HG02840 (cell line): ENCODE data around the gene SPATA13.

ENCODE experiments used
- ATAC-seq: cut with Tn5 transposase; IDR thresholded peaks from one replicate; pipeline ENCODE4 v1.9.1; 2021; ENCODE audit warnings: mild to moderate bottlenecking, moderate library complexity, moderate number of reproducible peaks; ENCODE audit not compliant: unreplicated experiment, low FRiP score

Gene SPATA13

DNA sequence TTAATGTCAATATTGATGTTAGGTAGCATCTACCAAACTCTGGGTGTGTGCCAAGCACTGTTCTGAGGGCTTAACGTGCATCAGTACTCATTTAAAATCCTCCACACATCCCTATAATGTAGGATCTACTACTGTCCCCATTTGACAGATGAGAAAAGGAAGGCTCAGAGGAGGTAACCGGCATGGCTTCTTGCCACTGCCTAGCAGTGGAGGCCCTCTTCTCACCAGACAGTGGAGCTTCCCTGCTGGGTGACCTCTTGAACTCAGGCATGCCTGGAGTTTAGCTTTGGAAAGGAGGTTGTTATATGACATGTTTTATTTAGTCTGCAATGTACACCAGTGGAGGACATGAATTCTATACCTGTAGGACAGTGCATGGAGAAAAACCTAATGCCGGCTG lies 2.1 kb downstream of the SPATA13 start:
- no peak for ATAC-seq

DNA sequence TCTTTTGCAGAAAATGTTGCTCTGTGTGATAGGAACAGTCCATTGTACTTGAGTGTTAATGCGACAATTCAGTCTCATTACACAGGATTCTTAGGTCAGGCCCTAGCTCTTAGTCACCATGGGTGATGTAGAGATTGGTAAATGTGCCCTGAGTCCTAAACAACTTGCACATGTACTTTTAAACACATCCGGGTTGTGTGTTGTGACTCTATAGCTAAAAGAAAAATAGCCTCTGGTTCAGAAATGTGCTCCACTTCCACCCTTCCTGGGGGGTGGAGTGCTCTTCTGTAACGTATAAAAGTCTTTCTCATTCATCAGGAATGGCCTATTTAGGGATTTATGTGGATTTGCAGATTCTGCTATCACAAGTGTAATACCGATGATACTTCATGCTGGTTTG lies 5.2 kb downstream of the SPATA13 start:
- ATAC-seq: no peak

DNA sequence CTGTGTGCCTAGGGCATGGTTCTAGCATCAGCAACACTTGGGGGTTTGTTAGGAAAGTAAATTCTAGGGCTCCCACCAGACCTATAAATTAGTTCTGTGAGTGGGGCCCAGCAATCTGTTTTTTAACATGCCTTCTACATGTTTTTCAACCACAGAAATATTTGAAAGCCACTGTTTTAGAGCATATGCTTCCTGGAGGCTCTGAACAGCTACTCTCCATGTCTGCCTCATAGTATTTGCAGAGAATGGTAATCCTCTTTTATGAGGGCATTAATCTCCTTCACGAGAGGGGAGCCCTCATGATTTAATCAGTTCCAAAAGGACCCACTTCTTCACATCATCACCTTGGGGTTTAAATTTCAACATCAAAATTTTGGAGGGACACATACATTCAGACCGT lies 6.0 kb downstream of the SPATA13 start:
- ATAC-seq: no peak

DNA sequence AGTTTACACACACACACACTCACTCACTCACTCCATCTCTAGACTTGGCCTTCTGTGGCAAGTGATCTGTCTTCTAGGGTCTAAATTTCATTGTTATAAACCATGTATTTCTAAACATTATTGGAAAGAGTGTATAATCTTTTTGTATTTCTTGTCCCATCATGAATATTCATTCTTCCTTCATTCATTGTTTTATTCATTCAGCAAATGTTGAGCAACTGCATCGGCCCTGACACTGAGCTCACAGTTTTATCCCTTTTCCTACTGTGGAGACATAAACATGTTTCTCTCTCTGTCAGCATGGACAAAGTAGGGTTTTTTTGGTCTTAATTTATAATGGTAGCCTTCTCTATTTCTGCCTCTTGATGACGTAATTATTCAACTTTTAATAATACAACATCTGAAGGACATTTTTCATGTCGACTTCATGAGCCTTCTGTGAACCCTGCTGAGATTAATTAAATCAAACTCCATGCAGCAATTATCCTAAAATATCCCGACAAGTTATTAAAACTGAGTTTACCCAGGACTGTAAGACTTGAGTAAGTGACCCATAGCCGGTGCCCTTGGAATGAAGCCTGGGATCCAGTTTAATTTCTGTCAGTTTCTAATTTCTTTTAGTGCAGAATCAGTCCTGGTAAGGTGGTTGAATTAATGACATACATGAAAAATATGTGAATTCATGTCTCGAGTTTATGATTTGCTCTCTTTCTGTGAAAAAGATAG lies 7.3 kb downstream of the SPATA13 start:
- no peak for ATAC-seq

DNA sequence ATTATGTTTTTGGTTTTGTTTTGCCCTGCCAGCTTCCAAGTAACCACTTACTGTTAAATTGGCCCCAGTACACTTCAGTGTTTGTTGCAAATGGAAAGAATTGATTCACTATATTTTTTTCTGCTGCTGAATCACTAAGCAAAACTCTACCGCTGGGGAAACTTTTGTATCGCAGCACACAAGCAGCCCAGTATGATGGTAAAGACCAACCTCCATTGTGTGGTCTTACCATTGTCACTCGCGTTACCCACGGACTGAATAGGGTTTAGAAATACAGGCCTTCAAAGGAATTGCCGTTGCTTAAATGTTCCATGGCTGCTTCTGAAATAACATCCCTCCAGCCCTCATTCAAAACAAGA lies 7.9 kb downstream of the SPATA13 start:
- ATAC-seq: no peak

DNA sequence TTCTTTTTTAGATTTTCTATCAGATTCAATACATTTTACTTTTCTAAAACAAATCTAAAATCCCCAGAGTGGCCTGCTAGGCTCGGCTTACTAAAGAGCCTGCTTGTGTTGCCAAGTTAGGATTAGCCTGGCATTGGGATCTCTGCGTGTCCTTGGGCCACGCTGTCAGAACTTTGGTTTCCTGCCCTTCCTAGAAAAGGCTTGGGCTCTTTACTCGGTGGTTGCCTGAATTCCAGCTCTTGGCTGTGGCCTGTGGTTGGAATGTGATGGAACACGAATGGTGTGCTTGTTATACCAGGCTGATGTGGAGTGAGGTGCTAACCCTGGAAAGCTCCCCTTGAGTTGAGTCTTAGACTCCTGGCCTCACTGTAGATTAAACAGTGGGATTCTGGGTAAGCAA lies 8.5 kb downstream of the SPATA13 start:
- no peak for ATAC-seq

DNA sequence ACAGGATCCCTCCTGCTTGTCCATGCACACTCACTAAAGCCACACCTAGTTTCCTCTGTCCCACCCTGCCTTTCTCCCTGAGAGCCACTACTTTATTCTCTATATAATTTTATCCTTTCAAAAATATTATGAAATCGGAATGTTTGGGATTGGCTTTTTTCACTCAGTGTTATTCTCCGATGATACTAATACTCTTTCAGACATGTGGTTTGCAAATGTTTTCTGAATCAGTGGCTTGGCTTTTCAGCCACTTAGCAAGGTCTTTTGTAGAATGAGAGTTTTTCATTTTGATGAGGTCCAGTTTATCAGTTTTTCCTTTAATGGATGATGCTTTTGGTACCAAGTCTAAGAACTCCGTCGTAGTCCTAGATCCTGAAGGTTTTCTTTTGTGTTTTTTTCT lies 11.6 kb downstream of the SPATA13 start:
- ATAC-seq: no peak

DNA sequence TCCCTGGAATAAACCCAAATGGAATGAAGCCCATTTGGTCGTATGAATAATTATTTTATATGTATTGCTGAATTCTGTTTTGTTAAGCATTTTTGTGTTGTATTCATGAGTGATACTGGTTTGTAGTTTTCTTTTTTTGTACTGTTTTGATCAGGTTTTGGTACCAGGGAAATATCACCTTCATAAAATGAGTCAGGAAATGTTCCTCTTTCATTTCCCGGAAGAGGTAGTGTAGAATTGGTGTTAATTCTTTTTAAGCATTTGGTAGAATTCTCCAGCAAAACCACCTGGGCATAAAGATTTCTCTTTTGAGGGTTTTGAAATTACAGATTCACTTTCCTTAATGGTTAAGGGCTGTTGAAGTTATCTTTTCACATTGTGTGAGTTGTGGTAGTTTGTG lies 13.3 kb downstream of the SPATA13 start:
- no peak for ATAC-seq

DNA sequence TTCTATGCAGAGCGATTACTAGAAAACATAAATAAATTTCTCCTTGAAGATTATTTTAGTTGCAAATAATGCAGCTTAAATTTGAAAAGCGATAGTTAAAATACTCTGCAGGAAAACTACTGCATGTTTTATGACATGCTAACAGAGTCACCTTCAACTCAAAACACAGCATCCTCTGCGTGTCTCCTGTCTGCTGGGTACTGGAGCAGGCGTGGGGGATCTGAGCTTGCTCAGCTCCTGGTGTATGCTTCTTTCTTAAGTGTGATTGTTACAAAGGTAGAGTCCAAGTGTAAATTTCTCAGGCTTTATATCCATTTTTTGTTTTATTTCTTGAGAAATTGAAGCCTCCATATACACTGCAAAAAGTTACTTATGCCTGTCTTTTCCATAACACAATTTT lies 15.3 kb downstream of the SPATA13 start:
- no peak for ATAC-seq

DNA sequence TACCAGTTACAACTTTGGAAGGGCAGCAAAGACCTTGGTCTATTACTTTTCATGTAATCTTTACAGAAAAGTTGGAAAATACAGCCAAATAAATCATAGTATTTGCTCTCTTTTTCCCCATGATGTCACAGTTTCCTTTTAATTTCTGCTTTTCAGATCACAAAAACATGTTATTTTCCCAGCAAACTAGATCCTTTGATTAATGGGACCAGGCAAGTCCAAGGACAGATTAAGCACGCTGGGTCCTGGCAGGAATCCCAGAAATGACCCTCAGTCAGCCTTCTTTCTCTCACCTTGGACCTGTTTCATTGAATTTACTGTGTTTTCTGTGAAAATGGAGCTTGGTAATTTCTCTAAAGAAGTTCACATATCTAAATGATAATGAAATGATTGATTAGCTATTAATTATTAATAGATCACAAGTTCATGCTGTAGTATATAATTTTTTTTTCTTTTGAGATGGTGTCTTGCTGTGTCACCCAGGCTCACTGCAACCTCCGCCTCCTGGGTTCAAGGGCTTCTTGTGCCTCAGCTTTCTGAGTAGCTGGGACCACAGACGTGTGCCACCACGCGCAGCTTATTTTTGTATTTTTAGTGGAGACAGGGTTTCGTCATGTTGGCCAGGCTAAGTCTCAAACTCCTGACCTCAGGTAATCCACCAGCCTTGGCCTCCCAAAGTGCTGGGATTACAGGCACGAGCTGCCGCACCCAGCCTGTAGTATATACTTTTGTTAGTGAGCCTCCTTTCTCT lies 16.0 kb downstream of the SPATA13 start:
- ATAC-seq: no peak

DNA sequence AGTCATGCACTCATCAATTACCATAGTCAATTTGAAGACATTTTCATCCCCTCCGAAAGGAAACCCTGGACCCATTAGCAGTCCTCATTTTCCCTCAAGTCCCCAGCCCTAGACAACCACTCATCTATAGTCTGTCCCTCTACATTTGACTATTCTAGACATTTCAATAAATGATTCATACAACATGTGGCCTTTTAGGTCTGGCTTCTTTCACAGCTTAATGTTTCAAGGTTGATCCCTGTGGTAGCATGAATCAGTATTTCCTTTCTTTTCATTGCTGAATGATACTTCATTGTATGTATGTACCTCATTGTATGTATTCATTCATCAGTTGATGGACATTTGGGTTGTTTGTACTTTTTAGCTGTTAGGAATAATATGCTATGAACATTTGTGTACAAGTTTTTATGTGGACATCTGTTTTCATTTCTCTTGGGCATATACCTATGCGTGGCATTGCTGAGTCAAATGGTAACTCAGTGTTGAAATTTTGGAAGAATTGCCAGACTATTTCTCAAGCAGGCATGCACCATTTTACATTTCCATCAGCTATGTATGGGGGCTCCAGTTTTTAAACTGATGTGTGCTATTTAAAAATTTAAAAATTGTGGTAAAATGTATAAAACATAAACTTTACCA lies 18.4 kb downstream of the SPATA13 start:
- no peak for ATAC-seq

DNA sequence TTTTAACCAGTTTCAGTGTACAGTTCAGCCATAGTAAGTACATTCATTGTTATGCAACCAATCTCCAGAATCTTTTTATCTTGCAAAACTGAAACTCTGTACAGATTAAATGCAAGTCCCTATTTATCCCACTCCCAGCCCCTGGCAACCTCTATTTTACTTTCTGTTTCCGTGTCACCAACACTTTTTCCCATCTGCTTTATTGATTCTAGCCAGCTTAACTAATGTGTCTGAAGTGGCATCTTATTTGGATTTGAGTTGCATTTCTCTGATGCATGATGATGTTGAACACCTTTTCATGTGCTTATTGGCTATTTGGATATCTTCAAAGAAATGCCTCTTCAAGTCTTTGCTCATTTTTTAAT lies 18.9 kb downstream of the SPATA13 start:
- no peak for ATAC-seq

DNA sequence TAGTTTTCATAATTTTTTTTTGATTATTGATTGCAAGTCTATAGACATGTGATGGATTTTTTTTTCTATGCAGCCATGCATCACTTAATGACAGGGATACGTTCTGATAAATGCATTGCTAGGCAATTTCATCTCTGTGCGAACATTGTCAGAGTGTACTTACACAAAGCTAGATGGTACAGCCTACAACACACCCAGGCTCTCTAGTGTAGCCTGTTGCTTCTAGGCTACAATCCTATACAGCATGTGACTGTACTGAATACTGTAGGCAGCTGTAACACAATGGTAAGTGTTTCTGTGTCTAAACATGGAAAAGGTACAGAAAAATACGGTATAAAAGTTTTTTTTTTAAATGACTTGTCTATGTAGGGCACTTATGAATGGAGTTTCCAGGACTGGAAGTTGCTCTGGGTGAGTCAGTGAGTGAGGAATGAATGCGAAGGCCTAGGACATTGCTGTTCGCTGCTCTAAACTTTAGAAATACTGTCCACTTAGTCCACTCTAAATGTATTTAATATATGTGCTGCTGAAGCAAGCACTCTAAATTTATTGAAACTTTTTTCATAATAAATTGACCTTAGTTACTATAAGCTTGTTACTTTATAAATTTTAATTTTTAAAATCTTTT lies 20.3 kb downstream of the SPATA13 start:
- no peak for ATAC-seq

DNA sequence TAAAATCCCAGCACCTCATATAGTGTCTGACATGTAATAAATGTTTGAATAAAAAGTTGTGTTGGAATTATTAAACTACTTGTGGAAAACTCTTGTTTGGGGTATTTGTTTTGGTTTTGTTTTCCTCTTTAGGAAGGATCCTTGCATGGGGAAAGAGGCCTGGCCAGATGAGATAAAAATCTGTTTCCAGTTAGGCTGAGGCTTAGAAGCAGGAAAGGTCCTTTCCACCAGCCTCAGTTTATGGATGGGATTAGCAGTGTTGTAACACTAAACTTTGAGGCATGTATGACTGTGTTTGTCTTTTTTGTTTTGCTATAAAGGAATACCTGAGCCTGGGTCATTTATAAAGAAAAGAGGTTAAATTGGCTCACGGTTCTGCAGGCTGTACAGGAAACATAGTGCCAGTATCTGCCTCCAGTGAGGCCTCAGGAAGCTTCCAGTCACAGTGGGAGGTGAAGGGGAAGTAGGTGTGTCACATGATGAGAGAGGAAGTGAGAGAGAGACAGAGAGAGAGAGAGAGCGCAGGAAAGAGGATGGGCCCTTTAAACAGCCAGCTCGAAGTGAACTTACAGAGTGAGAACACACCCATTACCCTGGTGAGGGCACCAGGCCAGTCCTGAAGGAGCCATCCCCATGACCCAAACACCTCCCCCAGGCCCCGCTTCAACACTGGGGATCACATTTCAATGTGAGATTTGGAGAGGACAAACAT lies 21.6 kb downstream of the SPATA13 start:
- ATAC-seq: no peak

DNA sequence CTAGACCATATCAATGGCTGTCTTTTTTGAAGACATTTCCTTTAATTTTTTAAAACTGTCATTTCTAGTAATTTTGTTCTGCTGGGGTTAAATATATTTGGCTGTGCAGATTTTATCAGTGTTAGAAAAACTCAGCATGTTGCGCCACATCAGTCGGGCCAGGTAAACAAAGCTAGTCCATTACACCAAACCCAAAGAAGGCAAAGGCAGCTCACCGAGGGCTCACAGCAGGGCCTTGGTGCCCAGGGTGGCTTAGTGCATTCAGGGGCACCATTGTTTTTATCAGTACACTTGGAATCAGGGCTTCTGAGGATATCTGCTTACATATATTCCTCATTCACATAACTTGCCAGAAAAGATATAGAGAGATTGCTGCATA lies 22.2 kb downstream of the SPATA13 start:
- ATAC-seq: no peak

DNA sequence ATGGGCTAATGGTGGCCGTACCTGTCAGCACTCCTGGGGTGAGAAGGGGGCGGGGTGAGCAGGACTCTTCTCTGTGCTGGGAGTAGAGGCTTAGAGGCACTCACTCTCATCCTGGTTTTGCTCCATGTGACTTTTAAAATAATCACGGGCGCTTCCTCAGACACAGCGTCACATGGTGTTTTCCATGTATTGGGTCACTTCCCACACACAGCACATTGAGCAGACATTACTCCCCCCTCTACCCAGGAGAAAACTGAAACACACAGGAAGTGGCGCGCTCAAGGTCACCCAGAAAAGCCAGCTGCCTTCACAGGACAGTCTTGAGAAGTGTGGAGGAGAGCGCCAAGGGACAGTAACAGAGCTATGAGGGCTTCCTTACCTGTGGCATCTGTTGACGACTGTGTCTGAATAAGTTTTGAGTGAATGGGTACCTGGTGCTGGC lies 23.2 kb downstream of the SPATA13 start:
- no peak for ATAC-seq

DNA sequence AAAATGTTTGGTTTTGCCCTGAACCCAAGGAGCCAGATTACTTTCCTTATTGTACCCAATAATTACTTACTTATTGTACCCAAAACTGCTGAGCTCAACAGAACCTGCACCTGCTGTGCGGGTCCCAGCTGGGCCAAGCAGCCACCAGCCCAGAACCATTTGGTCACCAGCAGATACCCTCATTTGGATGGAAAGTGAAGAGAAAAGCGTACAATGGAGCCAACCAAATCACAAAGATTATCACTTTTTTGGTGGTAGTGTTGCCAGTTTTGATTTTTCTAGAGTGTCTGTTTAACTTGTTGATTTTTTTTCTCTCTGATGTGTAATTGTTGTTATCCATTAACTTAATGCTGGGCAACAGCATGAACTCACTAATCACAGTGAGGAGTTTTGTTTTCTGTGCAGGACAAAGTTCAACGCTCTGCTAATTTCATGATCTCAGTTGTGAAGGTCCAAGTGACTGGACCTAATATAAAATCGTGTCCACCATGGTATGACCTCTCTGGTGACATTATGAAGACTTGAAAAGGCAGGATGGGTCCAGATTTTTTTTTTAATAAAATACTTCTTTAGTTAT lies 23.8 kb downstream of the SPATA13 start:
- no peak for ATAC-seq

DNA sequence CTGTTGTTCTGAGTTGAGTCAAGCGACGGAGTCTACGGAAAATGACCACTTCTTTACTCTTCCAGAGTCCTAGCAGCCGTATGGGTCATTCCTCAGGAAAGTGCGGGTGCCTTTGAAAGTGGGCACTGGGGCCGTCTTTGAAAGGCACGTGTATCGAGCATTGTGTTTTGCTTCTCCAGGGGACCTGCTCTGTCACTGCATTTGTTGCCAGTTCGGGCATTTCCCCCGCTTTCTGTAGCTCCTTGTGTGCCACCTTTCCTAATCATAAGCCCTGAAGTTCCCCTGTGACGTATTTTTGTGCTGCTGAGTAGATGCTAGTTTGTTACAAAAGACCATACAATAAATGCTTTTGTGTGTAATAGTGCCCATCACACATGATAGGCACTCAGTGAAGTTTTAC lies 24.4 kb downstream of the SPATA13 start:
- ATAC-seq: no peak

DNA sequence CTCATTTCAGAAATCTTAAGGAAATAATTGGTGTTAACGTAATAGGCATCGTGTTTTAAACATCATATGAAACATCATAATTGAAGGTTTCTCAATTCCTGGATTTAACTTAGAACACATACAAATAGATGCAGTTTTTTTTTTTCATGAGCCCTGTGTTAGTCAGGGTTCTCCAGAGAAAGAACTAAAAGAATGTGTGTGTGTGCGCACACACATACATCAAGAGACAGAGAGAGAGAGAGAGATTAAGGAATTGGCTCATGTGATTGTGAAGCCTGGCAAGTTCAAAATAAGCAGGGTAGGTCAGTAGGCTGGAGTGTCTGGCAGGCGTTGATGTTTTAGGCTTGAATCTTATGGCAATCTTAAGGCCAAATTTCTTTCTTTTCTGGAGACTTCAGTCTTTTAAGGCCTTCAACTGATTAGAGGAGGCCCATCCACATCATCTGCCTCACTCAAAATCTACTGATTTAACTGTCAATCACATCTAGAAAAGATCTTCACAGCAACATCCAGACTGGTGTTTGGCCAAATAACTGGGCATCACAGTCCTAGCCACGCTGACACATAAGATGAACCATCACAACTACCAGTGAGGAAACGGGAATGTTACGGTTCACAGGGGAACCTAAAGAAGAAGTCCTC lies 25.2 kb downstream of the SPATA13 start:
- ATAC-seq: no peak

DNA sequence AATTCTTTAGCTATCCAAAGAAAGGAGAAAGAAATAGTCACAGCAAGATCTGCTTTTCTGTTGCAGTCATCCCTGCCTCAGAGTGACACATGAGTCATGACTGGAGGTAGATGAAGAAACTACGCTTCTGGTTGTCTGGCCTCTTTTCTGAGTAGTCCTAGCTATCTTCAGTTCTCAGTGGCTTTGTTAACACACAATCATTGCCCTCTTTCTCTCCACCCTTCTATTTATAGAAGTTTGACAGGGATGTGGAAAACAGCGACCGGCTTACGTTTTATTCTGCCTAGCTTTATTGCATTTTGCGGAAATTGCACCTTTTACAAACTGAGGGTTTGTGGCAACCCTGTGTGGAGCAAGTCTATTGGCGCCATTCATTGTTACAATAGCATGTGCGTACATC lies 26.7 kb downstream of the SPATA13 start:
- no peak for ATAC-seq
